GM03348 (cell line): ENCODE data around the gene CILP.
A peak's percentile ranks its signal among the peaks of the same experiment; 100 is the strongest.
"Not testable (repeated sequence)": the region's sequence is repeated elsewhere in the genome, so short reads cannot be mapped to it uniquely, and the experiment has no call there.

ENCODE experiments used
- DNase-seq: peaks from one replicate; pipeline ENCODE4 v3.0.0; 2012; ENCODE audit warnings: low spot score

CILP gene, protein sequence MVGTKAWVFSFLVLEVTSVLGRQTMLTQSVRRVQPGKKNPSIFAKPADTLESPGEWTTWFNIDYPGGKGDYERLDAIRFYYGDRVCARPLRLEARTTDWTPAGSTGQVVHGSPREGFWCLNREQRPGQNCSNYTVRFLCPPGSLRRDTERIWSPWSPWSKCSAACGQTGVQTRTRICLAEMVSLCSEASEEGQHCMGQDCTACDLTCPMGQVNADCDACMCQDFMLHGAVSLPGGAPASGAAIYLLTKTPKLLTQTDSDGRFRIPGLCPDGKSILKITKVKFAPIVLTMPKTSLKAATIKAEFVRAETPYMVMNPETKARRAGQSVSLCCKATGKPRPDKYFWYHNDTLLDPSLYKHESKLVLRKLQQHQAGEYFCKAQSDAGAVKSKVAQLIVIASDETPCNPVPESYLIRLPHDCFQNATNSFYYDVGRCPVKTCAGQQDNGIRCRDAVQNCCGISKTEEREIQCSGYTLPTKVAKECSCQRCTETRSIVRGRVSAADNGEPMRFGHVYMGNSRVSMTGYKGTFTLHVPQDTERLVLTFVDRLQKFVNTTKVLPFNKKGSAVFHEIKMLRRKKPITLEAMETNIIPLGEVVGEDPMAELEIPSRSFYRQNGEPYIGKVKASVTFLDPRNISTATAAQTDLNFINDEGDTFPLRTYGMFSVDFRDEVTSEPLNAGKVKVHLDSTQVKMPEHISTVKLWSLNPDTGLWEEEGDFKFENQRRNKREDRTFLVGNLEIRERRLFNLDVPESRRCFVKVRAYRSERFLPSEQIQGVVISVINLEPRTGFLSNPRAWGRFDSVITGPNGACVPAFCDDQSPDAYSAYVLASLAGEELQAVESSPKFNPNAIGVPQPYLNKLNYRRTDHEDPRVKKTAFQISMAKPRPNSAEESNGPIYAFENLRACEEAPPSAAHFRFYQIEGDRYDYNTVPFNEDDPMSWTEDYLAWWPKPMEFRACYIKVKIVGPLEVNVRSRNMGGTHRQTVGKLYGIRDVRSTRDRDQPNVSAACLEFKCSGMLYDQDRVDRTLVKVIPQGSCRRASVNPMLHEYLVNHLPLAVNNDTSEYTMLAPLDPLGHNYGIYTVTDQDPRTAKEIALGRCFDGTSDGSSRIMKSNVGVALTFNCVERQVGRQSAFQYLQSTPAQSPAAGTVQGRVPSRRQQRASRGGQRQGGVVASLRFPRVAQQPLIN

GRCh38 chr15:65210770-65211481, at the start of gene CILP:
TSS of gene CILP (minus strand) at chr15:65211473. CDS start at chr15:65209755, 1,718 bp downstream.
- no peak for DNase-seq

GRCh38 chr15:65260968-65261367, 49.7 kb upstream of the CILP start:
- no peak for DNase-seq

DNA sequence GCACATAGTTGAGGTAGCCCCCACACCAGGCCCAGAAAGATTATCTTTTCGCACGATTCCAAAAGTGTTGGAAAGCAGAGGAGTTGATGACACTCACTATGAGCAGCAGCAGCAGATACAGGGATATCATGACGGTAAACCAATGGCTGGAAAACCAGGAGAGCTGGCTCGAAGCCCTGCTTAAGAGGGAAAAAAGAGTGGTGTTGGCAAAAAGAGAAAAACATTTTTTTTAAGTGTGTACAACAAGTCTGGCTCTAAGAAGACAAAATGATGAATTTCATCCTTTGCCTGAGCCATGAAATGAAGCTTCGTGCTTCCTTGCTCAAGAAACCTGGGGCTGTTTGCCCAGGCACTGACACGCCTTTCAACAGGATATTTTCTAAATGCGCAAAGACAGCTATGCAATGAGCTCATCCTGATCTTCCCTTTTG, 48.1 kb upstream of the CILP start:
- peak; percentile 42 for DNase-seq

- peak; percentile 40 for DNase-seq
These were observed 47.3 kb upstream of the CILP start for GRCh38 chr15:65258375-65259262.

- no peak for DNase-seq
These were observed 44.3 kb upstream of the CILP start for GRCh38 chr15:65255486-65256140.

GRCh38 chr15:65254758-65255157, 43.5 kb upstream of the CILP start:
- no peak for DNase-seq

GRCh38 chr15:65254356-65254755, 43.1 kb upstream of the CILP start:
- DNase-seq = no peak

- no peak for DNase-seq
These were observed 38.4 kb upstream of the CILP start for GRCh38 chr15:65249641-65250040.

GRCh38 chr15:65248511-65249255, 37.4 kb upstream of the CILP start:
- no peak for DNase-seq

GRCh38 chr15:65246939-65247338, 35.7 kb upstream of the CILP start:
- DNase-seq = no peak

DNA sequence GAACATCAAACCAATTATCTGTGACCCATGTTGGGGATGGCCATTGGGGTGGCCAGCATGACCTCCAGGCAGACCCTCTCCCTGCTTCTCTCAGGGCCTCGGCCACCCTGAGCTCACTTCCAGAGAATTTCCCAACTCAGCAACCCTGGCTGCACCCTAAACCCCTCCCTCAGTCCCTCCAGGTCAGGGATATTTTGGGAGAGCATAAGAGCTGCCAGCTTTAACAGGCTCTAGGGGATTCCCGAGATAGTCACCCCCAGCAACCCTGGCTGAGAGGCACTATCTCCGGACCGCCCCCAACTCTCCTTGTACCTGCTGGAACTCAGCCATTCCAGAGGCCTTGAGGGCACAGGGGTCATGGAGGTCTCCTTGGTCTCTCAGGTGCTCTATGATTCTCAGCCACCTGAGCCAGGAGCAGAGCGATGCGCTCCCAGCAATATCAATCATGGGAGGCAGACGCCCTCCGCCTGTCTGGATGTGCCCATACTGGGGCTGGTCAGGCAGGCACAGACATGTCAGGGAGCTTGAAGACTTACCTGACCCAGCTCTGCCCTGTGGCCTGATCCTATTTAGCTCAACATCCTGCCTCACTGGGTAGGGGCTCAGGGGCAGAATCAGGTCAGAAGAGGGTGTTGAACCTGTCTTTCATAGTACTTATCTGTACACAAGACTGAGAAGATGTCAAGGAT, 34.9 kb upstream of the CILP start:
- no peak for DNase-seq

DNA sequence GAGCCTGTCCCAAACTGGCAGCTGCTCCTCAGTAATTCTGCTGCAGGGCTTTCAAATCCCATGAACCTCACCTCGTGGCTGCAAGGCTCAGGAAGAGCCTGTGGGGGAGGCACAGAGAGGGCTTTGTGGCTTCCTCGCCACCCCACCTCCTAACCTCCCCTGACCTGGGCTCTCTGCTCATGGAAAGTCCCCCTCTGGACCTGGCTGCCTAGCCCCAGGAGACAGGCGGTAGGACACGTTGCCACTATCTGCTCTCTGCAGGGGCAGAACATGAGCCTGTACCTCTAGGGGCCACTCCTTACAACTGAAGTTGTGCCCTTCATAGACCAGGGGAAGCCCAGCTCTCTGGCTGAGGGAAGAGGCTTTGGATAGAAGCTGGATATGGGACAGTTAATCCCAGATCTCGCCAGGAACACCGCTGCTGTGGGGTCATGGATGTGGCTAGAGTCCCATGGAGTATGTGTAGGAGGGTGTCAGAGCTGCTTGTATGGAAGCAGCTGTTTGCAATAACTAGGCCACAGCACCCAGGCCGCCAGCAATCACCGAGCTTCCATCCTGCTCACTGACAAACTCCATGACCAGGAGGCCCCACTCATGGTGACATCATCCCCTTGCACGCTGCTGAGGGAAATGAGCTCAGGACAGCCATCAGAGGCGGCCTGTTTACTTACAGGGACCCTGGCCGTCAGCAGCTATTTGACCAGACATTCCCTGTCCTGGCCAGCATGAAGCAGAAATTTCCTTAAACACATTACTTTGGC, 34.0 kb upstream of the CILP start:
- peak; percentile 76 for DNase-seq

- no peak for DNase-seq
These were observed 33.4 kb upstream of the CILP start for GRCh38 chr15:65244638-65245037.

- not testable (repeated sequence) for DNase-seq
These were observed 25.2 kb upstream of the CILP start for GRCh38 chr15:65236443-65236842.

DNA sequence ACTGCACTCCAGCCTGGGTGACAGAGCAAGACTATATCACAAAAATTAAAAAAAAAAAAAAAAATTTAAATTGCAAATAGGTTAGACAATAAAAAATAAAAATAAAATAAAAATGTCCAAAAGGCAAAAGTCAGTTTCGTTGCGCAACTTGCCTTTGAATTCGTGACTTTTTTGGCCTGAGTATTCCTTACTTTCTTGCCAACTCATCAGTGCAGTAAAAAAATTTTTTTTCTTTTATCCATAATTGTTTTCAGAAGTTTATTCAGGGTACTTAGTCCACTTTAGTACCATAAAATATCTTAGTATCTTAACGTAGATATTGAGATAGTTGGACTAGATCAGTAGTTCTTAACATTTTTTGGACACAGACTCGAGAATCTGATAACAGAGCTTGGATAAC, 22.4 kb upstream of the CILP start:
- no peak for DNase-seq

DNA sequence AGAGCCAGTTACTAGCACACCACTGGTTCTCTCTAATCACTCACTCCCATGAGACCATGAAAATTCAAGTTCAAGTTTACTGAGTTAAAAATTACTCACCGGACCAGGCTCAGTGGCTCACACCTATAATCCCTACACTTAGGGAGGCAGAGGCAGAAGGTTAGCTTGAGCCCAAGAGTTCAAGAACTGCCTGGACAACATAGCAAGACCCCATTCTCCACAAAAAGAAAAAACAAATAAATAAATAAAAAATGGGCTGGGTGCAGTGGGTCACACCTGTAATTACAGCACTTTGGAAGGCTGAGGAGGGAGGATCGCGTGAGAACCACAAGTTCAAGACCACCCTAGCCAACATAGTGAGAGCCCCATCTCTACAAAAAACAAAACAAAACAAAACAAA, 21.2 kb upstream of the CILP start:
- no peak for DNase-seq

DNA sequence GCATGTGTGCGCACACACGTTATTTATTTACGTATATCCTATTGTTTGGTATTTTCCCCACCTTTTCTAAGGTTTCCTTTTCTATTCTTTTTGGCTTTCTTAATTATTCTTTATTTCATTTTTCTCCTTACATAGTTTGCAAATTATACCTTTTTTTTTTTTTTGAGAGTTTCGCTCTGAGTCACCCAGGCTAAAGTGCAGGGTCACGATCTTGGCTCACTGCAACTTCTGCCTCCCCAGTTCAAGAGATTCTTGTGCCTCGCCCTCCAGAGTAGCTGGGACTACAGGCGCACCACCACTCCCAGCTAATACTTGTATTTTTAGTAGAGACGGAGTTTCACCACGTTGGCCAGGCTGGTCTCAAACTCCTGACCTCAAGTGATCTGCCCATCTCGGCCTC, 20.0 kb upstream of the CILP start:
- no peak for DNase-seq

DNA sequence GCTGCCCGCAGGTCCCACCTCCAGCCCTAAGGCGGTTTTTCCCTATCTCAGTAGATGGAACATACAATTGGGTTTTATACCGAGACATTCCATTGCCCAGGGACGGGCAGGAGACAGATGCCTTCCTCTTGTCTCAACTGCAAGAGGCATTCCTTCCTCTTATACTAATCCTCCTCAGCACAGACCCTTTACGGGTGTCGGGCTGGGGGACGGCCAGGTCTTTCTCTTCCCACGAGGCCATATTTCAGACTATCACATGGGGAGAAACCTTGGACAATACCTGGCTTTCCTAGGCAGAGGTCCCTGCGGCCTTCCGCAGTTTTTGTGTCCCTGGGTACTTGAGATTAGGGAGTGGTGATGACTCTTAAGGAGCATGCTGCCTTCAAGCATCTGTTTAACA, 15.6 kb upstream of the CILP start:
- DNase-seq = not testable (repeated sequence)
